GM19193 (cell line): ENCODE results near the gene SMCO4.

Experiments
- POLR2A ChIP-seq: IDR thresholded peaks from 4 replicates; pipeline ENCODE4 v1.6.1; 2011; ENCODE audit not compliant: insufficient read depth, insufficient read length; ENCODE audit errors: extremely low read depth

The SMCO4 gene

GRCh38 chr11:93537767-93538261, 5.4 kb downstream of the SMCO4 start:
- TF ChIP-seq POLR2A = no peak

DNA sequence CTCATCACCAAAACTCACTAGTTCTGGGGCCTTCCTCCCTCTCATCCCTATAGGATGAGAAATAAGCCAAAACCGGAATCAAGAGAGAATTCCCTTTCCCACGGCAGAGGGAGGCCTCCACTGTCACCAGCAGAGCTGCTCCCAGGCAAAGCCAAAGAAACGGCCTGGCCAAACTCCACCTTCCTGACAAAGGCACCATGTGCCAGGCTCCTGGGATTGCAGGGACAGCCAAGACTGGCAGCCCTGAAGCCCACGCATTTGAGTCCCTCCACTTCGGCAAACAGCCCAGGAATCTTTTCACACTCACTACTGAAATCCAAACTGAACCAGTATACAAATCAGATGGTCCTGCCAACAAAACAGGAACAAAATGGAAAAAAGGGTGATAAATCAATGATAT, 6.1 kb downstream of the SMCO4 start:
- TF ChIP-seq POLR2A = no peak

GRCh38 chr11:93536101-93536861, 6.9 kb downstream of the SMCO4 start:
- TF ChIP-seq POLR2A = no peak

GRCh38 chr11:93532806-93533205, 10.4 kb downstream of the SMCO4 start:
- no peak for TF ChIP-seq POLR2A

DNA sequence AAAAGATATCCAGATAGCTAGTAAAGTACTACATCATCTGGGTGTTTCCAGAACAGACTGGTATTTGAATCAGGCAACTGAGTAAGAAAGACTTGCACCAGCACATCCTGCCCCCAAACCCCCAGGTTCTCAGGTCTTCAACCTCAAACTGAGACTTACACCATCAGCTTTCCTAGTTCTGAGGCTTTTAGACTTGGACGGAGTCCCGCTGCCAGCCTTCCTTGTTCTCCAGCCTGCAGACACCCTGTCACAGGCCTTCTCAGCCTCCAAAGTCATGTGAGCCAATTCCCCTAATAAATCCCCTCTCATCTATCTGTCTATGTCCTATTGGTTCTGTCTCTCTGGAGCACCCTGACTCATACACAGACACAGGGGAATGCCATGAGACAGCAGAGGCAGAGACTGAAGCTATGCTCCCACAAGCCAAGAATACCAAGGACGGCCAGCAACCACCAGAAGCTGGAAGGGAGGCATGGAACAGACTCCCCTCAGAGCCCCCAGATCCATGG, 10.9 kb downstream of the SMCO4 start:
- no peak for TF ChIP-seq POLR2A

GRCh38 chr11:93530468-93530826, 12.7 kb downstream of the SMCO4 start:
- TF ChIP-seq POLR2A = no peak

DNA sequence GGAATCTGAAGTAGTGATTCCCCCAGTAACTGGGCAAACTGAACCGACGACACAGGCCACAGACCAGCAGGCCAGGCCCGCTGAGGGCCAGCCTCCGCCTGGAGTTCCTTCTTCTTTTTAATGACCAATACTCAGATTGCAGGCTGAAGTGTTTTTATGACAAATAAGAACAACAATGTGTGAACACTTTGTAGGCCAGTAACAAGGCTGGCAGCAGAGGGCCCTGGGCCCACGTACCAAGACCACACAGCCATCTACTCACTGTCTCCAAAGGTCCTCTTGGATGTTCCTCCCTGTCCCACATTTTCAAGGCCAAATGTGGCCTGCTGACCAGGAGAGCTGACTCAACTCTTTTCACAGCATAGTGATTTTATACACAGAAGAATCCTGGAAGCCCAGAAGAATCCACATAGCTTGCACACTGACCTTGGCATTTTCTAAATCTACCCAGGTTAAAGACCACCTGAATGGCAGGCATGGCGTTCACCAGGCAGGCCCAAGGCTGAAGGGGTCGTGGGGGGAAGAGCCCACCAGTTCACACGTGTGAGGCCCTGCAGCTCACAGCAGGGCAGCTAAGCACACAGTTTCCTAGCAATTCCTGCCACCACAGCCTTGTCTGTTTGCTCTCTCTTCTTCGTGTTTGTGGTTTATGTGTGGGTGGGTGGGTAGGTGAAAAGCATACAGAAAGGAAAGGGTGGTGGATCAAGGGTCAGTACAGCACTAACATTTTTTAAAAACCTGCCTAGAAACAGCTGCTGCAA, 13.3 kb downstream of the SMCO4 start:
- no peak for TF ChIP-seq POLR2A

DNA sequence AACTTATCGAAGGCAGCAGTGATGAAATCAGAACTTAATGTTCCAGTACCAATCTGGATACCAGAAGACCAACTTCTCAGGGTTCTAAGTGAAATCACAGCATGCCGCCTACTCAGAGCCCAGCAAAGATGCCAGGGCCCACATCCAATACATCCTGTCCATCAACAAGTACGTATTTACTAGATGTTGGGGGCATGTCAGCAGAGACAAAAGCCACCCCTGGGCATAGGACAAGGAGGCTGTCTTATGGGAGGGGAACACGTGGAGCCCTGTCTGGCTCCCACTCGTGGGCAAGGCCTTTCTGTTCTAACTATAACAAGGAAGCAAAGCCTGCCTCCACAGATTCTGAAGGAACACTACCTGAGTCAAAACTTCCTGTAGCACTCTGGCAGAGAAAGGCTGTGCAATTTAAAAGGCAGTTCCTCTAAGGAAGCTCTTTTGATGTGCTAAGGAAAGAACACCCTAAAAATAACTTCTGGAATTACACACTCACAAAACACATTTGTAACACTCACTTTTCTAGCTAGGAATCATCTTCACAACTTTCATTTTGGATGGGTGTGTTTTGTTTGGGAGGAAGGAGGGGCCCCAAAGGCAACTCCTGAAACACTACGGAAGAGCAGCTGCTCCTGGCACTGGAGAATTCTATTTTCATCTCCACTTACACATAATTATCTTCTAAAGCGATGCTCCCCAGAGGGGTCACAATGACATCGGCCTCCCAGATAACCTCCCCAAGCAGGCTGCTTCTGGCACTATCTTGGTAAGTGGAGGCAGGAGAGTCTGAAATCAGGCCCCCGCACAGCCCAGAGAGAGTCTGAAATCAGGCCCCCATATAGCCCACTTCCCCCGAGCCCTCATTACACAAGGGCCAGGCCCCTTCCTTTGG, 14.2 kb downstream of the SMCO4 start:
- TF ChIP-seq POLR2A = no peak

GRCh38 chr11:93528252-93528651, 14.9 kb downstream of the SMCO4 start:
- no peak for TF ChIP-seq POLR2A

- no peak for TF ChIP-seq POLR2A
Observed at GRCh38 chr11:93526641-93527583, 16.3 kb downstream of the SMCO4 start.

- TF ChIP-seq POLR2A = no peak
Observed at GRCh38 chr11:93526346-93526633, 16.9 kb downstream of the SMCO4 start.

DNA sequence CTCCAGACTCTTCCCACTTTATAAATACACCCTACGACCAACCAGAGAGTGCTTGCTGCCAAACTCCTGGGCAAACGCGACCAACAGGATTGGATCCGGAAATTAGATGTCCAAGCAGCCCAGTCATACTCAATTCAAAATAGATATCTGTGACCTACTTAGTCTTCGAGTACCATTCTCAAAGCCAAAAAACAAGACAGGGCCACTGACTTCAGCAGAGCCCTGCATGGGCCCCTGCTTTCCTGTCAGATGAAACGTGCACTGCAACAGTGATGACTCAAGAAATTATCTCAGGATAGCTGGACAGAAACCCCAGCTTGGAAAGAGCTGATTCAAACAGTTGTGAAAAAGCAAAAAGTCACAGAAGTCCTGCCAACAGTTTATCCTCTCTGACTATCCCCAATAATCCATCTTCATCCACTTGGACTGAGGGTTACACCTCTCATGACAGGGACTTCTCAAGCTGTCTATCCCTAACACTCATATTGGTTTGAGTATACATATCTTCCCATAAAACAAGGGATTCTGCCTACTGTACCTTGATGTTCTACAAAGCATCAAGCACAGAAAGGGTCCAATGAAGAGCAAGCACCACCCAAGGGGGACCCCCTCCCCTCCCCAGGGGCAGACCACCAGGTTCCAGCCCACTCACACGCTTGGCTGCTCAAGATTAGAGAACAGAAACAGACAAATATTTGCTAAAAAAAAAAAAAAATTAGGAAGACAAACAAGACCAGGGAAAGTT, 17.4 kb downstream of the SMCO4 start:
- TF ChIP-seq POLR2A = no peak

DNA sequence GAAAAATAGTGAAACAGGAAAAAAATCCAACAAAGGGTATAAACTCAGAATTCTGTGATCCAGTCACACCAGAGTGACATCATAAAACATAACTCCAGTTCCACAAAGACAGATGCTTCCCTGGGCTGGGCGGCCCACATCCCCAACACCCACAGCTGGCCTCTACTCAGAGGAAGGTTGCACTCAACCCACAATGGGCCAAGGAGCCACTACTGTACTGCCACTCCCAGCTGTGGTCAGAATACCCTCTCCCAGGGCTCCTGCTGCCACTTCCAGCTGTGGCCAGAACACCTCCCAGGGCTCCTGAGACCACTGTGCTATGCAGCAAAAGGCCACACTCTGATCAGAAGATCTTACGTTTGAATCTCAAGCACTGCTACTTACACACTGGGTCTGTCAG, 18.3 kb downstream of the SMCO4 start:
- no peak for TF ChIP-seq POLR2A

DNA sequence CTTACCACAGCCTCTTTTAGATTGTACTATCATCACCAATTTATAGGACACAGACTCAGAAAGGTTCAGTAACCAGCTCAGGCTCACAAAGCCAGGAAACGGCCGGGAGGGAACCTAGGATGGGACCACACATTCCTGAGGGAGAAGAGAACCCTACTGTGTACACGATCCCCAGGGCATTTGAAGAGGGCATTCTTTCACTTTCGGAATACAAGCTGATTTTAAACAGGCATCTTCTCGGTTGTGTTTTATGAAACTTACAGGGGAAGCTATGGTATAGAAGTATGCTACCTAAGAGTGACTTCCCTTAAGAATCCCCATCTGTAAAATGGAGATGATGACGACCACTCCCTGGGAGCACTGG, 19.0 kb downstream of the SMCO4 start:
- TF ChIP-seq POLR2A = no peak
